ENCODE measurements around the gene VANGL1.
A peak's percentile ranks its signal among the peaks of the same experiment; 100 is the strongest.
"Not testable (repeated sequence)": the region's sequence is repeated elsewhere in the genome, so short reads cannot be mapped to it uniquely, and the experiment has no call there.

The VANGL1 gene

DNA sequence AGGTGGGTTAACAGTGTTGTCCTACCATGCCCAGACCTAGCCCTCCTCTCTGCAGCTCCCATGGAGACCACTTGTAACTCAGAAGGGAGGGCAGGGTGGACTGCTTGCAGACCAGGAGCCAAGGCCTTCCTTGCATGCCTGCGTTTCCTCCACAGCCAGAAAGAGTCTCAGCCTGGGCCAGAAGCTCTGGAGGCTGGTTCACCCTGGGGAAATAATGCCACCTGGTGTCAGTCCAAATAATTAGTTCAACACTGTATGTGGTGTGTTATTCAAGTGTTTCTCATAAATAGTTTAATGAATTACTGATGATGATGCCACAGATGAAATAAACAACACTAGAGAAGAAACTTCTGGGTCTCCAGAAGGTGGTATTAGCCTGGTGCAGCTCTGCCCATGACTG is 16.9 kb upstream of the VANGL1 start:
- in situ Hi-C loops (cut with MboI; ENCODE audit: low sequenced_read_pairs): loop anchor here (25.0 kb wide), 2 partner anchors 87 to 862 kb away; no protein-coding TSS in a partner anchor

DNA sequence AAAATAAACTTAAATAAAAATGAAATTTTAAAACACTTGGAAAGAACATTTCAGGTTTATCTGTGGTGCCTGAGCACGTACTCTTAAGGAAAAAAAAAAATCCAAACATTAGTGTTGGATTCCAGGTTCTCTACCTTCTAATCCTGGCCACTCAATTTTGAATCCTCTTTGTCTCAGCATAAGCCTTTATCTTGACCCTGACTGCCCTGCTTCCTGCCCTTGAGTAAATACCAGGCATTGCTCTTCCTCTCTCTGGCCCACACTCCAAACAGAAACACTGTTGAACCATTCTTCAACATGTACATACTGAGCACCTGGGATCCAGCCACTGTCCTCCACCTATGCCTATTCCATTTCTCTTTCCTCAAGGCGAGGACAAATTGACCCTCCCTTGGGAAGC is 11.4 kb upstream of the VANGL1 start:
- H3K36me3 ChIP-seq (replicated peaks): no peaks in the 10 kb centered on the region
- no peaks in the 10 kb centered on the region for H3K4me1 ChIP-seq
- DNase-seq (ENCODE audit: low spot score in 2 of 2): no peak
- H3K4me3 ChIP-seq: no peak overlapping the region
- in situ Hi-C loops (cut with MboI; ENCODE audit: low sequenced_read_pairs): no loop called here
- H3K9me3 ChIP-seq: no peaks in the 10 kb centered on the region; the same call in 1 of the 2 replicates
- H3K27me3 ChIP-seq (ENCODE audit: low read depth): no peaks in the 10 kb centered on the region

More for the DNA sequence above, 16.9 kb upstream of the VANGL1 start:
- Histone ChIP-seq H3K4me3 (no peak overlapping the region), H3K9me3 (no peaks in the 10 kb centered on the region; the same call in 1 of the 2 replicates), H3K27me3 (ENCODE audit: low read depth) (no peaks in the 10 kb centered on the region), H3K36me3 (replicated peaks) (no peaks in the 10 kb centered on the region), H3K4me1 (no peaks in the 10 kb centered on the region)
- DNase-seq (ENCODE audit: low spot score in 2 of 2): no peak

DNA sequence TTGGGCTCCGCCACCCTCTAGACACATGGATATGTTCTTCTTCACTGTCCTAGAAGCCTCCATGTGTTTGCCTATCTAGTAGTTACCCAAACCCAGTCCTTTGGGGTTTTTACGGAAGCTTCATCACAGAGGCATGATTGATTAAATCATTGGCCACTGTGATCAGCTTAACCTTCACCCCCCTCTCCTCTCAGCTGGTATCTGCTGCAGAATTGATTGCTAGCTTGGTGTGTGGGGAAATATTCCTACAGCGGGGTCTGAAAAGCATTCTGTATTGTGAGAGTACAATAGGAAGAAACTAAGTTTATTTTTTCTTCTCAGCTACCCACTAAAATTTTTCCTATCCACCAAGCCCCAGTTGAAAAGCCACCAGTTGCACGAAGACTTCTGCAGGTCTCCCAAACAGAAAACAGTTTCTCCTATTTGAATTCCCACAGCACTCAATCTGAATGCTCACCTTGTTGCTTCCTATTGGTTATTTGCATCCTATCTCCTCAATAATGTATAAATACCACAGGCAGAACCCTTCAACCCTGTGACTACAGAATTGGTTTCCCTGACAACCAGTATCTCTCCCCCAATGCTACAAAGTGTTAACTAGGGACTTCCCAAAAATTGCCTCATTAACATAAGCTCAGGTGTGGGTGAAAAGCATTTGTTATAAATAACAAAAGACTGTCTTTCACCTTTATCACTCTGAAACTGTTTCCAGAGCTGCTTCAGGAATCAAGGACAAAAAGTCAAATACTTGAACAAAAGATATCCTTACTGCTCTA is 9.3 kb upstream of the VANGL1 start:
- no peaks in the 10 kb centered on the region for H3K4me1 ChIP-seq
- no peaks in the 10 kb centered on the region; the same call in 1 of the 2 replicates for H3K9me3 ChIP-seq
- no peak overlapping the region for H3K4me3 ChIP-seq
- no peaks in the 10 kb centered on the region for H3K36me3 ChIP-seq (replicated peaks)
- in situ Hi-C loops (cut with MboI; ENCODE audit: low sequenced_read_pairs): no loop called here
- no peaks in the 10 kb centered on the region for H3K27me3 ChIP-seq (ENCODE audit: low read depth)
- no peak for DNase-seq (ENCODE audit: low spot score in 2 of 2)

DNA sequence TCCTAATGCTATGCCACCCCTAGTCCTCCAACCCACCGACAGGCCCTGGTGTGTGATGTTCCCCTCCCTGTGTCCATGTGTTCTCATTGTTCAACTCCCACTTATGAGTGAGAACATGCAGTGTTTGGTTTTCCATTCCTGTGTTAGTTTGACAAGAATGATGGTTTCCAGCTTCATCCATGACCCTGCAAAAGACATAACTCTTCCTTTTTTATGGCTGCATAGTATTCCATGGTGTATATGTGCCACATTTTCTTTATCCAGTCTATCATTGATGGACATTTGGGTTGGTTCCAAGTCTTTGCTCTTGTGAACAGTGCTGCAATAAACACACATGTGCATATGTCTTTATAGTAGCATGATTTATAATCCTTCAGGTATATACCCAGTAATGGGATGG is 8.2 kb upstream of the VANGL1 start:
- H3K4me1 ChIP-seq; in situ Hi-C loops (cut with MboI; ENCODE audit: low sequenced_read_pairs); H3K27me3 ChIP-seq (ENCODE audit: low read depth); H3K4me3 ChIP-seq; H3K9me3 ChIP-seq; DNase-seq (ENCODE audit: low spot score in 2 of 2); H3K36me3 ChIP-seq (replicated peaks): not testable (repeated sequence)

DNA sequence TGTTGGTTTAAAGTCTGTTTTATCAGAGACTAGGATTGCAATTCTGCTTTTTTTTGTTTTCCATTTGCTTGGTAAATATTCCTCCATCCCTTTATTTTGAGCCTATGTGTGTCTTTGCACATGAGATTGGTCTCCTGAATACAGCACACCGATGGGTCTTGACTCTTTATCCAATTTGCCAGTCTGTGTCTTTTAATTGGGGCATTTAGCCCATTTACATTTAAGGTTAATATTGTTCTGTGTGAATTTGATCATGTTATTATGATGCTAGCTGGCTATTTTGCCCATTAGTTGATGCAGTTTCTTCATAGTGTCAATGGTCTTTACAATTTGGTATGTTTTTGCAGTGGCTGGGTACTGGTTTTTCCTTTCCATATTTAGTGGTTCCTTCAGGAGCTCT is 4.5 kb upstream of the VANGL1 start:
- DNase-seq (ENCODE audit: low spot score in 2 of 2); H3K9me3 ChIP-seq; H3K4me3 ChIP-seq; in situ Hi-C loops (cut with MboI; ENCODE audit: low sequenced_read_pairs); H3K4me1 ChIP-seq; H3K36me3 ChIP-seq (replicated peaks); H3K27me3 ChIP-seq (ENCODE audit: low read depth): not testable (repeated sequence)

DNA sequence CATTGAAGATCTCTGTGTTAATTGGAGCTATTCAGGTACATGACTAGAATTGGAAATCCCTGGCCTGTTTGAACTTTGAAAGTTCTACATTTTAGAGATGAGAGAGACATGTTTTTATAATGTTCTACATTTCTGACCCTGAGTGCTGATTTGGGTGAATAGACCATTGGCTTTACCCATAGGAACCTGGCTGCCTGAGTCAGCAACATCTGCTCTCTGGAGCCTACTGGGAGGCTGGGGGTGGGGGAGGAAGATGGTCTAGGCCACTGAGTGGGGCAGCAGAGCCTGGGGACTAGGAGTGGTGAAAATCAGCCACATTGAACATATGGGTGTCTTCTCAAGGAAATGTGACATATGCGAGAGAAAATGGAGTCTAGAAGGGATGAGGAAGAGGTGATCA is 1.4 kb upstream of the VANGL1 start:
- H3K27me3 ChIP-seq (ENCODE audit: low read depth): no peaks in the 10 kb centered on the region
- in situ Hi-C loops (cut with MboI; ENCODE audit: low sequenced_read_pairs): no loop called here
- no peak for DNase-seq (ENCODE audit: low spot score in 2 of 2)
- peaks cover 4% of the 10 kb centered on the region for H3K4me1 ChIP-seq
- 0 out of 2 replicates have a peak, but pooled peaks cover 2% of the 10 kb centered on the region for H3K9me3 ChIP-seq
- H3K36me3 ChIP-seq (replicated peaks): no peaks in the 10 kb centered on the region
- no peak overlapping the region for H3K4me3 ChIP-seq

DNA sequence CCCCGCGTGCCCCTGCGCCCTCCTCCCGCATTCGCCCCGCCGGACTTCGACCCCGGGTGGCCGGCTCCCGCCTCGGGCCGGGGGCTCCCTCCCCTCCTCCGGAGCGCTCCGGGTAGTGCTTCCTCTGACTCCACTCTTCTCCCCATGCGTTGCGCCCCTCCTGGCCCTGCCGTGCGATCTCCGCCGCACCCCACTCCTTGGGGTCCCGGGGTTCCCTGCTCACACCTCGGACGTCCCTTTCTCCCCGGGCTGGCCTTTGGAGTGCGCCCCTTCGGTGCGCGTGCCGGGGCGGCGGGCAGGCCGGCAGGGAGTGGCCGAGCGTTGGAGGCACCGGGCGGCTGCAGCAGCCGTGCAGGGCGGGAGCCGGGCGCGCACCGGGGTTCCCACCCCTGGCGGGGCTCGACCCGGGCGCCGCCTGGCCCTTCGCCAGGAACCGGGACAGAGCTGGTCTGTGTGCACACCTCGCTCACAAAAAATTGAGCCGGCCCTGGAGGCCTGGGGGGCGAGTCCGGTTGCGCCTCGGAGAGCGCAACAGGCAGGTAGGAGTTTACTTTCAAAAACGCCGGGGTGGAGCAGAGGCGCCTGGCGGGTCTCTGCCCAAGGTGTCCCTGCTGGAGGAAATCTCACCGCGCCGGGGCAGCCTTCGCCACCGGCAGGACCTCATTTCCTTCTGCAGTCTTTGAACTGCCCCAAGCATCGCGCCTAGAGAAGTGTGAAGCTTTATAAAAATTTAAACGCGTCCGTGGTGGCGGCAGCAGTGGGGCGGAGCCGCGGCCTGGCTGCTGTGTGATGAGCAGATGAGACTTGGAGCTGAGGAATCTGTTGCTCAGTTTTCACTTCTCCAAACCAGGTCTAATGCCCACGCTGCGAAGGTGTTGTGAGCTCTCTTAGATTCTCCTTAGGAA is 650 bp downstream of the VANGL1 start:
- H3K4me1 ChIP-seq: peaks cover 4% of the 10 kb centered on the region
- no peaks in the 10 kb centered on the region for H3K36me3 ChIP-seq (replicated peaks)
- peak; percentile 49 to 68 for DNase-seq (ENCODE audit: low spot score in 2 of 2)
- H3K4me3 ChIP-seq: peak overlapping the region; percentile 65
- 0 out of 2 replicates have a peak, but pooled peaks cover 2% of the 10 kb centered on the region for H3K9me3 ChIP-seq
- in situ Hi-C loops (cut with MboI; ENCODE audit: low sequenced_read_pairs): no loop called here
- no peaks in the 10 kb centered on the region for H3K27me3 ChIP-seq (ENCODE audit: low read depth)

DNA sequence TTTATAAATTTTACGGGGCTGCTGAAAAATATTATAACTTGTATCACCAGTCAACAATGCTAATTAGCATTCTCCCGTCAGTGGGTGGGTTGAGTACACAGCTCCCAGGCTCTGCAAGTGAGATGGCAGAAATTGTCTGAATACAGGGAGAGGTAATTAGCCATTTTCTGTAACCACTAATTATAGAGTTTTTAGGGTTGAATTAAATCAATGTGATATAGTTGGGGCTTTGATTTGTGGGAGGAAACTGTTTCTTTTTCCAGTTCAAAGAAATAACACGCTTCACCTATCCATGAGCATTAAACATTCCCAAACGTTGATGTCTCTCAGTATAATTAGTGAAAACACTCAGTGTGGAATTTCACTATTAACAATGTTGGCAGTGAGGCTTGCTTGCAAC is 1.5 kb downstream of the VANGL1 start:
- in situ Hi-C loops (cut with MboI; ENCODE audit: low sequenced_read_pairs): no loop called here
- no peaks in the 10 kb centered on the region for H3K27me3 ChIP-seq (ENCODE audit: low read depth)
- H3K4me1 ChIP-seq: peaks cover 4% of the 10 kb centered on the region
- DNase-seq (ENCODE audit: low spot score in 2 of 2): no peak
- H3K4me3 ChIP-seq: peak overlapping the region; percentile 65
- H3K9me3 ChIP-seq: 0 out of 2 replicates have a peak, but pooled peaks cover 2% of the 10 kb centered on the region
- H3K36me3 ChIP-seq (replicated peaks): no peaks in the 10 kb centered on the region

DNA sequence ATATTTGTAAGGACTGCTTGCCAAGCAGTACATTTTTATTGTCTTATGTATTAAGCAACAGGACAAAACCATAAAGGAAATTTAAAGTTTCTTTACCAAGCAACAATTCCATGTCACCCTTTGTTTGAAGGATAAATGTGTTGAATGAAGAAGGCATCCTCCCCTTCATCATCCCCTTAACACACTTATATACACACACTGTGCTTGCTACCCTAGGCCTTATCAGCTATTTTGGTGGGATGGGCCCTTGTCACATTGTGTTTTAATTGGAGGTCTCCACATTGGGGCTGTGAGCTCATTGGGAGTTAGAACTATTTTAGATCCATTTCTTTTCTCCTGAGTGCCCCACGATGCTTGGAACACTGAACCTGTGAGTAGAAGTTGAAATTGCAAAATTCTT is 1.9 kb downstream of the VANGL1 start:
- no peaks in the 10 kb centered on the region for H3K36me3 ChIP-seq (replicated peaks)
- in situ Hi-C loops (cut with MboI; ENCODE audit: low sequenced_read_pairs): no loop called here
- H3K9me3 ChIP-seq: 0 out of 2 replicates have a peak, but pooled peaks cover 2% of the 10 kb centered on the region
- no peaks in the 10 kb centered on the region for H3K27me3 ChIP-seq (ENCODE audit: low read depth)
- peaks cover 4% of the 10 kb centered on the region for H3K4me1 ChIP-seq
- no peak for DNase-seq (ENCODE audit: low spot score in 2 of 2)
- no peak overlapping the region for H3K4me3 ChIP-seq

DNA sequence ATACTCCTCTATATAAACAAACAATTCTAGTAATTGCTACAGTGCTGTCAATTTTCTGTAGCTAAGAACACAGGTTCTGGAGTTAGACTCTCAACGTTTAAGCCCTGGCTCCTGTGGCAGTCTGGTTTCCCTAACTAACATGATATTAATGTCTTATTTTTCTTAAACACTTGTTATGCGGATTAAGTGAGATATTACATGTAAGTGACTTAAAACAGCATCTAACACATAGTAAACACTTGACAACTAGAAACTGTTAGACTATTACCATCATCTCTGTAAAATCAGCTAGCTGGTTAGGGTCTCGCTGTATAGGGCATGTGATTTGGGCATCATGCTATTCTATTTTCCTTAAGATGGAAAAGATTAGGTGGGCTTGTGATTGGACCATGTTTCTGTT is 2.3 kb downstream of the VANGL1 start:
- in situ Hi-C loops (cut with MboI; ENCODE audit: low sequenced_read_pairs): no loop called here
- Histone ChIP-seq H3K9me3 (0 out of 2 replicates have a peak, but pooled peaks cover 2% of the 10 kb centered on the region), H3K4me1 (peaks cover 4% of the 10 kb centered on the region), H3K36me3 (replicated peaks) (no peaks in the 10 kb centered on the region), H3K4me3 (no peak overlapping the region), H3K27me3 (ENCODE audit: low read depth) (no peaks in the 10 kb centered on the region)
- no peak for DNase-seq (ENCODE audit: low spot score in 2 of 2)

DNA sequence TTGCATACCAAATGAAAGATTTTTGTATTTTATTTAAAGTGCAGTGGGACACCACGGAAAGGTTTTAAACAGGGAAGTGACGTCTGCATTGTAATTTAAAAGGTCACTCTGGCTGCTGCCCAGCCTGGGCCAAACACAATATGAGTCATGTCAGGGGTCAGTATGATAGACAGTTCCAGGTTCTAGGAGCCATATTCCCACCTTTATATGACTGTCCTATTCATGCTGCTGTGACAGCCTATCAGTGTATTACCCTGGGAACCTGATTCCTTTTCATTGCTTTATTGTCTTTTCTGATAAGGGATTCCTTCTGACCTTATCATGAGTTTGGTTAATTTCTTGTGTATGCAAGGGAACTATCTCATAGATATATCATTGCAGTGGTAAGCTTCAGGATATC is 5.3 kb downstream of the VANGL1 start:
- H3K36me3 ChIP-seq (replicated peaks): peaks cover 6% of the 10 kb centered on the region
- DNase-seq (ENCODE audit: low spot score in 2 of 2): no peak
- H3K4me3 ChIP-seq: no peak overlapping the region
- H3K4me1 ChIP-seq: peaks cover 4% of the 10 kb centered on the region
- H3K9me3 ChIP-seq: no peaks in the 10 kb centered on the region
- in situ Hi-C loops (cut with MboI; ENCODE audit: low sequenced_read_pairs): no loop called here
- H3K27me3 ChIP-seq (ENCODE audit: low read depth): no peaks in the 10 kb centered on the region

DNA sequence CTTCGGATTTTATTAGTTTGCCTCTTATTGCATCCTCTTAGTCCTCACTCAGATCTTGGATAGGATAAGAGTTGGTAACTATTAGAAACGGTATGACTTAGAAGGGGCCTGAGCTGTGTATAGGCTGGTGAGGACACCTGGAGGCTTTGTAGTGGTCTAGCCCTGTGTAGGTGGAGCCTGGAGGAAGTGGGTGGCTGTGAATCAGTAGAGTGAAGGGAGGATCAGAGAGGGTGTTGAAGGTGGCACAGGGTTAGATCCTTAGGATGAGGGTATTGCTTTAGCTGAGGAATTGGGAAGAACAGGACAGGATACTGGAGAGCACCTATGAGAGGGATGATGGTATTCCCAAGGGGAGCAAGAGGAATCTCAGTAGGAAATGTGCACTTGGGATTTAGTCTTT is 5.7 kb downstream of the VANGL1 start:
- in situ Hi-C loops (cut with MboI; ENCODE audit: low sequenced_read_pairs): no loop called here
- no peaks in the 10 kb centered on the region for H3K27me3 ChIP-seq (ENCODE audit: low read depth)
- peaks cover 10% of the 10 kb centered on the region for H3K36me3 ChIP-seq (replicated peaks)
- peaks cover 4% of the 10 kb centered on the region for H3K4me1 ChIP-seq
- no peak for DNase-seq (ENCODE audit: low spot score in 2 of 2)
- H3K4me3 ChIP-seq: no peak overlapping the region
- H3K9me3 ChIP-seq: no peaks in the 10 kb centered on the region

DNA sequence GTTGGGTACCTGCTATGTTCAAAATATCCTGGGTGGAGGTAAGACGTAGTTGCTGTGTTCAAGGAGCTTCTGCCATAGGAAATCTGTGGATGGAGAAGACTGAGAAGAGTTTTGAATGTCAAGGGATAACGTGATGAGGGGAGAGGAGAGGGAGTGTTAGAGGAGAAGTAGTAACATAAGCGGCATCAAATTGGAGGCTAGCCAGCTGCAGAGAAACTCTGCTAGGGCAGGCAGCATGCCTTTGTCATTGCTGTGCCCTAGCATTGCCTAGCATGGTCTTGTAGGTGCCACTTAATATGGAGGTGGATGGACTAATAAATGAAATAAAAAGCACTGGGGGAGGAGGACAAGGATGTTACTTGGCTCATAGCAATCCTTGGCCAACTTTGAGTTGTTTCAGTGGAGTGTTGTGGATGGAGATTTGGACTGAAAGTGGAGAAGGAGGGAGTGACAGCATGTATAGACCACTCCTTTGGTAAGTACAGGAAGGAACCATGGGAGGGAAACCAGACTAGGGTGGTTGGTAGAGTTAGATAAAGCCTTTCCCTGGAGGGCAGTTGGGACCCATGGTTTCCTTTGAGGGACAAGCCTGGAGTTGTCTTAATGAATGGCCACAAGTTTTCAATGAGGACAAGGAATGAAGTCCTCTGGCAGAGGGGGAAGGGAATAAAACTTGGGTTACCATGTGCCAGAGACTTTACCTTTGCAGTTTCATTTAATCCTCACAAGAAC is 6.3 kb downstream of the VANGL1 start:
- Histone ChIP-seq H3K9me3 (no peaks in the 10 kb centered on the region), H3K4me3 (no peak overlapping the region), H3K4me1 (peaks cover 4% of the 10 kb centered on the region), H3K36me3 (replicated peaks) (peaks cover 10% of the 10 kb centered on the region), H3K27me3 (ENCODE audit: low read depth) (no peaks in the 10 kb centered on the region)
- in situ Hi-C loops (cut with MboI; ENCODE audit: low sequenced_read_pairs): no loop called here
- no peak for DNase-seq (ENCODE audit: low spot score in 2 of 2)
